NCI-H446 treated with DMSO at 0.1 percent for 48 hours (cell line): ENCODE measurements around the gene PEX14.

ENCODE experiments used
- DNase-seq: peaks from one replicate; lab custom pipeline; 2025; lab: John Stamatoyannopoulos, UW

The PEX14 gene

GRCh38 chr1:10596780-10597179, 122.0 kb downstream of the PEX14 start:
- no peak for DNase-seq

- no peak for DNase-seq
These were observed 123.0 kb downstream of the PEX14 start for GRCh38 chr1:10597492-10598388.

- DNase-seq: no peak
These were observed 123.6 kb downstream of the PEX14 start for GRCh38 chr1:10598389-10598702.

GRCh38 chr1:10599194-10599861, 124.6 kb downstream of the PEX14 start:
- DNase-seq: no peak

- DNase-seq: no peak
These were observed 126.8 kb downstream of the PEX14 start for GRCh38 chr1:10601342-10602070.

GRCh38 chr1:10602936-10603335, 128.2 kb downstream of the PEX14 start:
- no peak for DNase-seq

GRCh38 chr1:10604966-10605365, 130.2 kb downstream of the PEX14 start:
- DNase-seq: no peak

- DNase-seq: no peak
These were observed 131.3 kb downstream of the PEX14 start for GRCh38 chr1:10606064-10606463.

GRCh38 chr1:10607228-10607627, 132.5 kb downstream of the PEX14 start:
- no peak for DNase-seq

- DNase-seq: no peak
These were observed 133.9 kb downstream of the PEX14 start for GRCh38 chr1:10608690-10609089.

- no peak for DNase-seq
These were observed 136.3 kb downstream of the PEX14 start for GRCh38 chr1:10610901-10611600.

- no peak for DNase-seq
These were observed 137.8 kb downstream of the PEX14 start for GRCh38 chr1:10612436-10613160.

GRCh38 chr1:10613340-10613739, 138.6 kb downstream of the PEX14 start:
- DNase-seq: no peak

GRCh38 chr1:10613861-10614260, 139.1 kb downstream of the PEX14 start:
- DNase-seq: no peak

GRCh38 chr1:10614377-10615225, 139.9 kb downstream of the PEX14 start:
- no peak for DNase-seq

- no peak for DNase-seq
These were observed 140.6 kb downstream of the PEX14 start for GRCh38 chr1:10615332-10615731.

- DNase-seq: no peak
These were observed 141.4 kb downstream of the PEX14 start for GRCh38 chr1:10615932-10616671.

GRCh38 chr1:10616696-10617095, 141.9 kb downstream of the PEX14 start:
- DNase-seq: no peak

- no peak for DNase-seq
These were observed 142.6 kb downstream of the PEX14 start for GRCh38 chr1:10617318-10617717.
